ENCODE data around the gene AHNAK.

The AHNAK gene

GRCh38 chr11:62406034-62406433 lies 140.6 kb downstream of the AHNAK start:
- no peak for DNase-seq (ENCODE audit: low spot score)
- TF ChIP-seq CTCF (IDR thresholded peaks at IDR 0.05; ENCODE audit: extremely low read depth, insufficient read depth, missing control alignments), result no peak
- in situ Hi-C loops (cut with MboI; ENCODE audit: low pct_unique_long_range_greater_than_20kb, low sequenced_read_pairs, unreplicated experiment), result loop anchor here (25.0 kb wide), 1 partner anchor 456 kb away; no protein-coding TSS in a partner anchor

- in situ Hi-C loops (cut with MboI; ENCODE audit: low pct_unique_long_range_greater_than_20kb, low sequenced_read_pairs, unreplicated experiment), result loop anchor here (25.0 kb wide), 1 partner anchor 457 kb away; no protein-coding TSS in a partner anchor
- DNase-seq (ENCODE audit: low spot score), result no peak
- TF ChIP-seq CTCF (IDR thresholded peaks at IDR 0.05; ENCODE audit: extremely low read depth, insufficient read depth, missing control alignments), result no peak
Measured at GRCh38 chr11:62404901-62405300, 141.7 kb downstream of the AHNAK start.

- no peak for DNase-seq (ENCODE audit: low spot score)
- in situ Hi-C loops (cut with MboI; ENCODE audit: low pct_unique_long_range_greater_than_20kb, low sequenced_read_pairs, unreplicated experiment), result loop anchor here (25.0 kb wide), 1 partner anchor 458 kb away; no protein-coding TSS in a partner anchor
- TF ChIP-seq CTCF (IDR thresholded peaks at IDR 0.05; ENCODE audit: extremely low read depth, insufficient read depth, missing control alignments), result no peak
Measured at GRCh38 chr11:62404435-62404834, 142.2 kb downstream of the AHNAK start.

GRCh38 chr11:62402960-62403730 lies 143.5 kb downstream of the AHNAK start:
- TF ChIP-seq CTCF (IDR thresholded peaks at IDR 0.05; ENCODE audit: extremely low read depth, insufficient read depth, missing control alignments), result no peak
- in situ Hi-C loops (cut with MboI; ENCODE audit: low pct_unique_long_range_greater_than_20kb, low sequenced_read_pairs, unreplicated experiment), result loop anchor here (25.0 kb wide), 1 partner anchor 459 kb away; no protein-coding TSS in a partner anchor
- no peak for DNase-seq (ENCODE audit: low spot score)

GRCh38 chr11:62402226-62402959 lies 144.2 kb downstream of the AHNAK start:
- in situ Hi-C loops (cut with MboI; ENCODE audit: low pct_unique_long_range_greater_than_20kb, low sequenced_read_pairs, unreplicated experiment), result loop anchor here (25.0 kb wide), 1 partner anchor 460 kb away; no protein-coding TSS in a partner anchor
- no peak for TF ChIP-seq CTCF (IDR thresholded peaks at IDR 0.05; ENCODE audit: extremely low read depth, insufficient read depth, missing control alignments)
- DNase-seq (ENCODE audit: low spot score), result no peak

- TF ChIP-seq CTCF (IDR thresholded peaks at IDR 0.05; ENCODE audit: extremely low read depth, insufficient read depth, missing control alignments), result no peak
- DNase-seq (ENCODE audit: low spot score), result no peak
- in situ Hi-C loops (cut with MboI; ENCODE audit: low pct_unique_long_range_greater_than_20kb, low sequenced_read_pairs, unreplicated experiment), result loop anchor here (25.0 kb wide), 1 partner anchor 460 kb away; no protein-coding TSS in a partner anchor
Measured at GRCh38 chr11:62401811-62402210, 144.8 kb downstream of the AHNAK start.

Measured in GM13977 (cell line).